Activated B cell treated with CpG ODN at 0.5 μM for 24 hours (primary cell): ENCODE data around the gene HP1BP3. TPM values are rescaled to one million over a fixed set of nuclear protein-coding genes. Genes with fewer than 3 reads are reported as not detected.

Experiments
- ATAC-seq: fragments of 200-7000 bp; cut with Tn5 transposase; one replicate; pipeline ENCODE4 v1.10.0; 2021; ENCODE audit warnings: low read depth, mild to moderate bottlenecking, moderate library complexity
- CTCF ChIA-PET: fragments of 350-600 bp; sonication (Branson Sonifier 250); formaldehyde crosslinking; loops from one replicate; lab custom pipeline; 2021; ENCODE audit warnings: antibody characterized with exemption; lab: Charles Lee
- POLR2A ChIA-PET: fragments of 350-600 bp; sonication (Branson Sonifier 250); formaldehyde crosslinking; loops from one replicate; lab custom pipeline; 2021; ENCODE audit warnings: antibody characterized with exemption; lab: Charles Lee
- DNase-seq: peaks from one replicate; pipeline ENCODE4 v3.0.0; 2022
- H3K27ac Mint-ChIP-seq: one replicate; pipeline ENCODE4 v1.8.0; 2020; ENCODE audit warnings: mixed read lengths
- H3K27me3 Mint-ChIP-seq: one replicate; pipeline ENCODE4 v1.8.0; 2021; ENCODE audit warnings: mixed read lengths
- H3K36me3 Mint-ChIP-seq: one replicate; pipeline ENCODE4 v1.8.0; 2021; ENCODE audit warnings: low read depth, mixed read lengths
- H3K4me1 Mint-ChIP-seq: one replicate; pipeline ENCODE4 v1.8.0; 2021; ENCODE audit warnings: mixed read lengths
- H3K4me3 Mint-ChIP-seq: one replicate; pipeline ENCODE4 v1.8.0; 2020; ENCODE audit warnings: mild to moderate bottlenecking, mixed read lengths
- H3K9me3 Mint-ChIP-seq: one replicate; pipeline ENCODE4 v1.8.0; 2020; ENCODE audit warnings: mixed read lengths
- CTCF ChIP-seq: fragments of 200-600 bp; IDR thresholded peaks from one replicate; pipeline ENCODE4 v1.8.0; 2022; ENCODE audit warnings: antibody characterized with exemption, mild to moderate bottlenecking
- intact Hi-C: fragments of 100-400 bp; cut with micrococcal nuclease; formaldehyde crosslinking; loops from one replicate; pipeline ENCODE4 v1.15.1; 2024
- total RNA-seq: library from RNA; stranded (reverse); gene quantifications from 2 replicates; pipeline ENCODE4 v1.2.3, GENCODE V29; 2022

The HP1BP3 gene
- total RNA-seq, 1 donor from 2014 or later, result 183 TPM

- Mint-ChIP-seq H3K4me3 (no peak overlapping the region), H3K36me3 (no peaks in the 10 kb centered on the region), H3K27ac (no peak overlapping the region), H3K4me1 (no peaks in the 10 kb centered on the region), H3K27me3 (no peaks in the 10 kb centered on the region), H3K9me3 (no peaks in the 10 kb centered on the region)
- ChIA-PET POLR2A (no interaction called here), CTCF (no interaction called here)
- no peak for ATAC-seq
- no peak for TF ChIP-seq CTCF
- intact Hi-C loops, result no loop called here
- no peak for DNase-seq
Observed at GRCh38 chr1:20708891-20709290, 78.2 kb downstream of the HP1BP3 start.

DNA sequence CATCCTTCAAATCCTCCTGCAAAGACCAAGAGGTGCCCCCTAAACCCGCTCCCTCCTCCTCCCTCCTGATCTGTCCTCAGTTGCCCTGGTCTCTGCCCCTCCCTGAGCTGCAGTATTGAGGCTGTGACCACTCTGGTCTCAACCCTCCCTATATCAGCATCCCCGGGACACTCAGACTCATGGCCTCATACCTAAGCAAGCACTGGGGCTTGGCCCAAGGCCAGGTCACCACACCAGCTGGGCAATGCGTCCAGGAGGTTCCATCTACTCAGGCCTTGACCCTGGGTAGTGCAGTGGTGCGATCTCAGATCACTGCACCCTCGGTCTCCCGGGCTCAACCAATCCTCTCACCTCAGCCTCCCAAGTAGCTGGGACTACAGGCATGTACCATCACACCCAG lies 79.0 kb downstream of the HP1BP3 start:
- ATAC-seq, result no peak
- no peaks in the 10 kb centered on the region for H3K9me3 Mint-ChIP-seq
- TF ChIP-seq CTCF, result no peak
- no peaks in the 10 kb centered on the region for H3K36me3 Mint-ChIP-seq
- no peak overlapping the region for H3K4me3 Mint-ChIP-seq
- intact Hi-C loops, result no loop called here
- no peaks in the 10 kb centered on the region for H3K4me1 Mint-ChIP-seq
- CTCF ChIA-PET, result interaction anchor here (2.0 kb wide), 1 partner anchor 487 kb away, joined by 9 read pairs; no protein-coding TSS in a partner anchor
- H3K27me3 Mint-ChIP-seq, result no peaks in the 10 kb centered on the region
- DNase-seq, result no peak
- POLR2A ChIA-PET, result no interaction called here
- no peak overlapping the region for H3K27ac Mint-ChIP-seq

- intact Hi-C loops, result no loop called here
- H3K9me3 Mint-ChIP-seq, result no peaks in the 10 kb centered on the region
- H3K36me3 Mint-ChIP-seq, result no peaks in the 10 kb centered on the region
- no peak overlapping the region for H3K4me3 Mint-ChIP-seq
- no peak for DNase-seq
- no peaks in the 10 kb centered on the region for H3K27me3 Mint-ChIP-seq
- no peaks in the 10 kb centered on the region for H3K4me1 Mint-ChIP-seq
- no peak for ATAC-seq
- H3K27ac Mint-ChIP-seq, result no peak overlapping the region
- CTCF ChIA-PET, result interaction anchor here (1.0 to 2.0 kb wide), 2 partner anchors 10 to 489 kb away, joined by 6 to 9 read pairs; no protein-coding TSS in a partner anchor
- TF ChIP-seq CTCF, result no peak
- POLR2A ChIA-PET, result interaction anchor here (0.6 kb wide), 1 partner anchor 15 kb away, joined by 5 read pairs; no protein-coding TSS in a partner anchor
Observed at GRCh38 chr1:20706841-20707240, 80.3 kb downstream of the HP1BP3 start.

- H3K4me3 Mint-ChIP-seq, result no peak overlapping the region
- ChIA-PET POLR2A (no interaction called here), CTCF (no interaction called here)
- H3K9me3 Mint-ChIP-seq, result no peaks in the 10 kb centered on the region
- H3K4me1 Mint-ChIP-seq, result no peaks in the 10 kb centered on the region
- ATAC-seq, result no peak
- DNase-seq, result no peak
- intact Hi-C loops, result no loop called here
- no peak for TF ChIP-seq CTCF
- H3K27me3 Mint-ChIP-seq, result no peaks in the 10 kb centered on the region
- H3K27ac Mint-ChIP-seq, result no peak overlapping the region
- H3K36me3 Mint-ChIP-seq, result no peaks in the 10 kb centered on the region
Observed at GRCh38 chr1:20705203-20705755, 81.8 kb downstream of the HP1BP3 start.

GRCh38 chr1:20704390-20705202 lies 82.5 kb downstream of the HP1BP3 start:
- no peak for DNase-seq
- ChIA-PET CTCF (no interaction called here), POLR2A (no interaction called here)
- ATAC-seq, result no peak
- no peaks in the 10 kb centered on the region for H3K4me1 Mint-ChIP-seq
- no peak overlapping the region for H3K27ac Mint-ChIP-seq
- no peaks in the 10 kb centered on the region for H3K36me3 Mint-ChIP-seq
- no peaks in the 10 kb centered on the region for H3K27me3 Mint-ChIP-seq
- no peaks in the 10 kb centered on the region for H3K9me3 Mint-ChIP-seq
- intact Hi-C loops, result no loop called here
- no peak for TF ChIP-seq CTCF
- H3K4me3 Mint-ChIP-seq, result no peak overlapping the region
